Posterior cingulate gyrus (tissue), 11 donors: ENCODE results near the gene NAV2.
A peak's percentile ranks its signal among the peaks of the same experiment; 100 is the strongest.
"Not testable (repeated sequence)": the region's sequence is repeated elsewhere in the genome, so short reads cannot be mapped to it uniquely, and the experiment has no call there.

Experiments used
- DNase-seq, 10 donors: peaks; one replicate each; pipeline versions ENCODE4 v3.0.0 to v3.0.0-alpha.2; 2020 to 2021; ENCODE audit warnings: mixed read lengths in 3 of 10
- intact Hi-C: fragments of 100-400 bp; cut with DNase I; formaldehyde crosslinking; loops from one replicate; pipeline ENCODE4 v1.15.1; 2023

The NAV2 gene

GRCh38 chr11:19952116-19952605 is 239.5 kb downstream of the NAV2 start:
- no peak for DNase-seq
- intact Hi-C loops = loop anchor here (5.0 to 10.0 kb wide), 4 partner anchors 47 to 403 kb away; no protein-coding TSS in a partner anchor

GRCh38 chr11:19952911-19953310 is 240.3 kb downstream of the NAV2 start:
- intact Hi-C loops = loop anchor here (5.0 to 10.0 kb wide), 4 partner anchors 48 to 402 kb away; no protein-coding TSS in a partner anchor
- DNase-seq = no peak

- intact Hi-C loops = loop anchor here (5.0 to 10.0 kb wide), 4 partner anchors 49 to 401 kb away; no protein-coding TSS in a partner anchor
- DNase-seq = no peak
These were observed 240.7 kb downstream of the NAV2 start for GRCh38 chr11:19953336-19953735.

- peak in 1 of 10 donors; percentile 20 for DNase-seq
- intact Hi-C loops = loop anchor here (5.0 to 10.0 kb wide), 4 partner anchors 49 to 401 kb away; no protein-coding TSS in a partner anchor
These were observed 241.3 kb downstream of the NAV2 start for GRCh38 chr11:19953909-19954308.

GRCh38 chr11:19954899-19955298 is 242.3 kb downstream of the NAV2 start:
- intact Hi-C loops = loop anchor here (5.0 to 10.0 kb wide), 4 partner anchors 50 to 400 kb away; no protein-coding TSS in a partner anchor

GRCh38 chr11:19955660-19956059 is 243.0 kb downstream of the NAV2 start:
- DNase-seq = no peak
- intact Hi-C loops = loop anchor here (10.0 kb wide), 2 partner anchors 51 to 399 kb away; no protein-coding TSS in a partner anchor

More at GRCh38 chr11:19954899-19955298, 242.3 kb downstream of the NAV2 start:
- DNase-seq = no peak

- no peak for DNase-seq
- intact Hi-C loops = loop anchor here (10.0 kb wide), 2 partner anchors 51 to 399 kb away; no protein-coding TSS in a partner anchor
These were observed 243.6 kb downstream of the NAV2 start for GRCh38 chr11:19956228-19956627.

- no peak for DNase-seq
- intact Hi-C loops = loop anchor here (10.0 kb wide), 2 partner anchors 53 to 397 kb away; no protein-coding TSS in a partner anchor
These were observed 244.8 kb downstream of the NAV2 start for GRCh38 chr11:19957294-19957943.

- intact Hi-C loops = loop anchor here (10.0 kb wide), 2 partner anchors 53 to 397 kb away; no protein-coding TSS in a partner anchor
- no peak for DNase-seq
These were observed 245.6 kb downstream of the NAV2 start for GRCh38 chr11:19958204-19958603.

GRCh38 chr11:19959210-19959609 is 246.6 kb downstream of the NAV2 start:
- intact Hi-C loops = loop anchor here (10.0 kb wide), 2 partner anchors 54 to 396 kb away; no protein-coding TSS in a partner anchor
- no peak for DNase-seq

GRCh38 chr11:19959648-19960059 is 247.0 kb downstream of the NAV2 start:
- intact Hi-C loops = loop anchor here (10.0 kb wide), 2 partner anchors 55 to 395 kb away; no protein-coding TSS in a partner anchor

GRCh38 chr11:19960410-19960809 is 247.8 kb downstream of the NAV2 start:
- intact Hi-C loops, DNase-seq: not testable (repeated sequence)

More at GRCh38 chr11:19959648-19960059, 247.0 kb downstream of the NAV2 start:
- DNase-seq = no peak

GRCh38 chr11:19961225-19961624 is 248.6 kb downstream of the NAV2 start:
- DNase-seq = no peak
- intact Hi-C loops = no loop called here

- no peak for DNase-seq
- intact Hi-C loops = no loop called here
These were observed 249.6 kb downstream of the NAV2 start for GRCh38 chr11:19962053-19962800.

- intact Hi-C loops = no loop called here
- no peak for DNase-seq
These were observed 250.2 kb downstream of the NAV2 start for GRCh38 chr11:19962801-19963175.

- intact Hi-C loops = no loop called here
- DNase-seq = no peak
These were observed 251.2 kb downstream of the NAV2 start for GRCh38 chr11:19963697-19964387.

GRCh38 chr11:19966441-19966840 is 253.8 kb downstream of the NAV2 start:
- intact Hi-C loops = no loop called here
- no peak for DNase-seq

GRCh38 chr11:19966927-19967326 is 254.3 kb downstream of the NAV2 start:
- intact Hi-C loops = no loop called here

GRCh38 chr11:19967787-19968186 is 255.2 kb downstream of the NAV2 start:
- no peak for DNase-seq
- intact Hi-C loops = no loop called here

More at GRCh38 chr11:19966927-19967326, 254.3 kb downstream of the NAV2 start:
- DNase-seq = no peak

- intact Hi-C loops = no loop called here
- no peak for DNase-seq
These were observed 256.2 kb downstream of the NAV2 start for GRCh38 chr11:19968860-19969259.
